ENCODE data around the gene ABCA6. TPM values are rescaled to one million over a fixed set of nuclear protein-coding genes. Genes with fewer than 3 reads are reported as not detected.

The ABCA6 gene
- total and polyA plus RNA-seq, 2 donors (not counting 1 experiment from before 2014, with no cell fraction given) = 4.2 to 12.9 TPM

DNA sequence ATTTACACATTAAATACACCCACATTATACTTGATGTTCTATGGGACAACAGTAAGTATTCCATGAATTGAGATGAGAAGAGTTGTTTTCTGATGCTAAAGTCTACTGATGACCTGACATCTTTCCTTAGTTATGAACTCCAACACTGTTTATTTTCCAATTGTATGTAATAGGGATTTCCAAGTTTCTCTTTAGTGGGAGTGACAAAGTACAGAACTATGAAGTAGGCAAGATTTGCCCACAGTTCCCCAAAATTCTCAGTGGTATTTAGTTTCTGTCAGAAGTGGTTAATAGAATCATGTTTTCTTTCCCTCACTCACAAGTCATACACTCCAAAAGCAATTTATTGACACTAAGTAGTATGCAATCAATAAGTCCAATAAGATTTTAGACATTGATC, 22.5 kb upstream of the ABCA6 start:
- Histone ChIP-seq H3K4me2 (ENCODE audit: extremely low read depth, insufficient read depth, low read length) (no peak overlapping the region), H4K20me1 (ENCODE audit: control insufficient read depth, extremely low read depth, insufficient read depth, low read length) (no peaks in the 10 kb centered on the region), H3K36me3 (ENCODE audit: control insufficient read depth, insufficient read depth, low read length) (no peaks in the 10 kb centered on the region), H3K79me2 (ENCODE audit: control insufficient read depth, insufficient read depth, low read length) (no peaks in the 10 kb centered on the region), H3K27me3 (ENCODE audit: control insufficient read depth, insufficient read depth, low read length) (no peaks in the 10 kb centered on the region), H3K4me1 (ENCODE audit: control insufficient read depth, extremely low read depth, insufficient read depth, low read length) (no peaks in the 10 kb centered on the region), H3K4me3 (replicated peaks in 1 of 4; ENCODE audit: control extremely low read depth in 1 of 4, insufficient read depth in 1 of 4, low read depth in 3 of 4, low read length in 4 of 4) (no peak overlapping the region), H2AFZ (ENCODE audit: low read length) (no peak overlapping the region), H3K9me3 (ENCODE audit: control insufficient read depth, insufficient read depth, low read depth, low read length) (no peaks in the 10 kb centered on the region), H3K27ac (ENCODE audit: insufficient read depth, low read length) (no peak overlapping the region), H3K9ac (ENCODE audit: insufficient read depth, low read length) (no peak overlapping the region)
- TF ChIP-seq EZH2 (IDR thresholded peaks at IDR 0.05; ENCODE audit: low read length, missing control alignments) = no peak
- TF ChIP-seq, protein P1, sequence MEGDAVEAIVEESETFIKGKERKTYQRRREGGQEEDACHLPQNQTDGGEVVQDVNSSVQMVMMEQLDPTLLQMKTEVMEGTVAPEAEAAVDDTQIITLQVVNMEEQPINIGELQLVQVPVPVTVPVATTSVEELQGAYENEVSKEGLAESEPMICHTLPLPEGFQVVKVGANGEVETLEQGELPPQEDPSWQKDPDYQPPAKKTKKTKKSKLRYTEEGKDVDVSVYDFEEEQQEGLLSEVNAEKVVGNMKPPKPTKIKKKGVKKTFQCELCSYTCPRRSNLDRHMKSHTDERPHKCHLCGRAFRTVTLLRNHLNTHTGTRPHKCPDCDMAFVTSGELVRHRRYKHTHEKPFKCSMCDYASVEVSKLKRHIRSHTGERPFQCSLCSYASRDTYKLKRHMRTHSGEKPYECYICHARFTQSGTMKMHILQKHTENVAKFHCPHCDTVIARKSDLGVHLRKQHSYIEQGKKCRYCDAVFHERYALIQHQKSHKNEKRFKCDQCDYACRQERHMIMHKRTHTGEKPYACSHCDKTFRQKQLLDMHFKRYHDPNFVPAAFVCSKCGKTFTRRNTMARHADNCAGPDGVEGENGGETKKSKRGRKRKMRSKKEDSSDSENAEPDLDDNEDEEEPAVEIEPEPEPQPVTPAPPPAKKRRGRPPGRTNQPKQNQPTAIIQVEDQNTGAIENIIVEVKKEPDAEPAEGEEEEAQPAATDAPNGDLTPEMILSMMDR (conservative IDR thresholded peaks at IDR 0.05 in 1 of 2, IDR thresholded peaks at IDR 0.05 in 1 of 2; ENCODE audit: low read depth in 1 of 2, low read length in 2 of 2) = no peak
- no peak for DNase-seq (ENCODE audit: low read depth in 2 of 2)

- TF ChIP-seq, protein P1 (conservative IDR thresholded peaks at IDR 0.05 in 1 of 2, IDR thresholded peaks at IDR 0.05 in 1 of 2; ENCODE audit: low read depth in 1 of 2, low read length in 2 of 2) = no peak
- TF ChIP-seq EZH2 (IDR thresholded peaks at IDR 0.05; ENCODE audit: low read length, missing control alignments) = no peak
- Histone ChIP-seq H3K36me3 (ENCODE audit: control insufficient read depth, insufficient read depth, low read length) (no peaks in the 10 kb centered on the region), H3K9ac (ENCODE audit: insufficient read depth, low read length) (no peak overlapping the region)
Observed at GRCh38 chr17:69159418-69159817, 17.7 kb upstream of the ABCA6 start.

GRCh38 chr17:69154267-69154666, 12.6 kb upstream of the ABCA6 start:
- TF ChIP-seq EZH2 (IDR thresholded peaks at IDR 0.05; ENCODE audit: low read length, missing control alignments) = no peak
- TF ChIP-seq, protein P1 (conservative IDR thresholded peaks at IDR 0.05 in 1 of 2, IDR thresholded peaks at IDR 0.05 in 1 of 2; ENCODE audit: low read depth in 1 of 2, low read length in 2 of 2) = no peak
- Histone ChIP-seq H3K36me3 (ENCODE audit: control insufficient read depth, insufficient read depth, low read length) (no peaks in the 10 kb centered on the region), H3K27me3 (ENCODE audit: control insufficient read depth, insufficient read depth, low read length) (no peaks in the 10 kb centered on the region), H4K20me1 (ENCODE audit: control insufficient read depth, extremely low read depth, insufficient read depth, low read length) (no peaks in the 10 kb centered on the region), H3K79me2 (ENCODE audit: control insufficient read depth, insufficient read depth, low read length) (no peaks in the 10 kb centered on the region), H3K27ac (ENCODE audit: insufficient read depth, low read length) (no peak overlapping the region), H3K9me3 (ENCODE audit: control insufficient read depth, insufficient read depth, low read depth, low read length) (no peaks in the 10 kb centered on the region), H3K4me3 (replicated peaks in 1 of 4; ENCODE audit: control extremely low read depth in 1 of 4, insufficient read depth in 1 of 4, low read depth in 3 of 4, low read length in 4 of 4) (no peak overlapping the region), H3K9ac (ENCODE audit: insufficient read depth, low read length) (no peak overlapping the region), H3K4me2 (ENCODE audit: extremely low read depth, insufficient read depth, low read length) (no peak overlapping the region), H3K4me1 (ENCODE audit: control insufficient read depth, extremely low read depth, insufficient read depth, low read length) (no peaks in the 10 kb centered on the region), H2AFZ (ENCODE audit: low read length) (no peak overlapping the region)
- DNase-seq (ENCODE audit: low read depth in 2 of 2) = no peak

More at GRCh38 chr17:69159418-69159817, 17.7 kb upstream of the ABCA6 start:
- no peak overlapping the region for H3K4me2 ChIP-seq (ENCODE audit: extremely low read depth, insufficient read depth, low read length)
- no peaks in the 10 kb centered on the region for H3K9me3 ChIP-seq (ENCODE audit: control insufficient read depth, insufficient read depth, low read depth, low read length)
- no peak overlapping the region for H3K4me3 ChIP-seq (replicated peaks in 1 of 4; ENCODE audit: control extremely low read depth in 1 of 4, insufficient read depth in 1 of 4, low read depth in 3 of 4, low read length in 4 of 4)
- H3K4me1 ChIP-seq (ENCODE audit: control insufficient read depth, extremely low read depth, insufficient read depth, low read length) = no peaks in the 10 kb centered on the region
- H4K20me1 ChIP-seq (ENCODE audit: control insufficient read depth, extremely low read depth, insufficient read depth, low read length) = no peaks in the 10 kb centered on the region
- no peaks in the 10 kb centered on the region for H3K27me3 ChIP-seq (ENCODE audit: control insufficient read depth, insufficient read depth, low read length)
- no peak overlapping the region for H2AFZ ChIP-seq (ENCODE audit: low read length)
- DNase-seq (ENCODE audit: low read depth in 2 of 2) = no peak
- no peaks in the 10 kb centered on the region for H3K79me2 ChIP-seq (ENCODE audit: control insufficient read depth, insufficient read depth, low read length)
- no peak overlapping the region for H3K27ac ChIP-seq (ENCODE audit: insufficient read depth, low read length)
